Neural crest cell (in vitro differentiated cells): ENCODE measurements around the gene ESRP2. TPM values are rescaled to one million over a fixed set of nuclear protein-coding genes. Genes with fewer than 3 reads are reported as not detected.
A peak's percentile ranks its signal among the peaks of the same experiment; 100 is the strongest.

Experiments used
- DNase-seq: peaks from one replicate; pipeline ENCODE4 v3.0.0; 2021; ENCODE audit warnings: low read depth, mixed read lengths, low spot score
- H3K27ac Mint-ChIP-seq: one replicate; pipeline ENCODE4 v1.8.0; 2021; ENCODE audit warnings: mild to moderate bottlenecking, mixed read lengths; ENCODE audit not compliant: unreplicated experiment
- H3K27me3 Mint-ChIP-seq: 2 replicates; pipeline ENCODE4 v1.8.0; 2021; ENCODE audit warnings: low read depth, mild to moderate bottlenecking, mixed read lengths
- H3K36me3 Mint-ChIP-seq: 2 replicates; pipeline ENCODE4 v1.8.0; 2021; ENCODE audit warnings: low read depth, mild to moderate bottlenecking, mixed read lengths
- H3K4me1 Mint-ChIP-seq: 2 replicates; pipeline ENCODE4 v1.8.0; 2021; ENCODE audit warnings: mixed read lengths
- H3K4me3 Mint-ChIP-seq: one replicate; pipeline ENCODE4 v1.8.0; 2021; ENCODE audit warnings: mild to moderate bottlenecking, mixed read lengths
- H3K9me3 Mint-ChIP-seq: 2 replicates; pipeline ENCODE4 v1.8.0; 2021; ENCODE audit warnings: mixed read lengths
- CTCF ChIP-seq: fragments of 200-600 bp; sonication (generic); conservative IDR thresholded peaks from 2 replicates; pipeline ENCODE4 v1.5.0; 2021; ENCODE audit warnings: antibody characterized with exemption, mild to moderate bottlenecking
- total RNA-seq: library from RNA; stranded (reverse); gene quantifications from 2 replicates; pipeline ENCODE4 v1.2.1, GENCODE V29; 2021

The ESRP2 gene
- total RNA-seq, 1 donor from 2014 or later: 0.23 TPM

GRCh38 chr16:68247400-68247799 is 11.5 kb upstream of the ESRP2 start:
- H3K27ac Mint-ChIP-seq: no peak overlapping the region
- H3K27me3 Mint-ChIP-seq: no peaks in the 10 kb centered on the region
- no peak for TF ChIP-seq CTCF
- H3K36me3 Mint-ChIP-seq: no peaks in the 10 kb centered on the region
- peaks cover 19% of the 10 kb centered on the region for H3K4me1 Mint-ChIP-seq
- peak overlapping the region; percentile 100 for H3K4me3 Mint-ChIP-seq
- DNase-seq: no peak
- no peaks in the 10 kb centered on the region for H3K9me3 Mint-ChIP-seq

- Mint-ChIP-seq H3K4me3 (peak overlapping the region; percentile 100), H3K36me3 (no peaks in the 10 kb centered on the region), H3K4me1 (peaks cover 19% of the 10 kb centered on the region), H3K27me3 (no peaks in the 10 kb centered on the region), H3K9me3 (no peaks in the 10 kb centered on the region), H3K27ac (no peak overlapping the region)
- no peak for DNase-seq
- no peak for TF ChIP-seq CTCF
Observed at GRCh38 chr16:68246666-68247065, 10.7 kb upstream of the ESRP2 start.

GRCh38 chr16:68246121-68246520 is 10.2 kb upstream of the ESRP2 start:
- Mint-ChIP-seq H3K9me3 (no peaks in the 10 kb centered on the region), H3K4me3 (peak overlapping the region; percentile 100), H3K27ac (no peak overlapping the region), H3K4me1 (peaks cover 19% of the 10 kb centered on the region), H3K27me3 (no peaks in the 10 kb centered on the region), H3K36me3 (no peaks in the 10 kb centered on the region)
- DNase-seq: no peak
- no peak for TF ChIP-seq CTCF

GRCh38 chr16:68244903-68245853 is 9.3 kb upstream of the ESRP2 start, which contains the start of gene PLA2G15:
TSS of gene PLA2G15 (plus strand) at chr16:68245373. CDS start at chr16:68245427, 54 bp downstream.
- peaks cover 19% of the 10 kb centered on the region for H3K4me1 Mint-ChIP-seq
- H3K4me3 Mint-ChIP-seq: peak within 1 kb of the TSS; percentile 100
- no peak for TF ChIP-seq CTCF
- DNase-seq: peak; percentile 95
- peak within 1 kb of the TSS; percentile 78 for H3K27ac Mint-ChIP-seq
- H3K27me3 Mint-ChIP-seq: no peaks in the 10 kb centered on the region
- no peaks in the 10 kb centered on the region for H3K9me3 Mint-ChIP-seq
- no peaks in the 10 kb centered on the region for H3K36me3 Mint-ChIP-seq

GRCh38 chr16:68244481-68244902 is 8.6 kb upstream of the ESRP2 start:
- H3K9me3 Mint-ChIP-seq: no peaks in the 10 kb centered on the region
- H3K27ac Mint-ChIP-seq: no peak overlapping the region
- no peak for DNase-seq
- TF ChIP-seq CTCF: no peak
- H3K4me3 Mint-ChIP-seq: peak overlapping the region; percentile 100
- H3K27me3 Mint-ChIP-seq: no peaks in the 10 kb centered on the region
- no peaks in the 10 kb centered on the region for H3K36me3 Mint-ChIP-seq
- H3K4me1 Mint-ChIP-seq: peaks cover 19% of the 10 kb centered on the region
